ENCODE data around the gene PCDHA5.
"Not testable (repeated sequence)": the region's sequence is repeated elsewhere in the genome, so short reads cannot be mapped to it uniquely, and the experiment has no call there.

Gene PCDHA5

DNA sequence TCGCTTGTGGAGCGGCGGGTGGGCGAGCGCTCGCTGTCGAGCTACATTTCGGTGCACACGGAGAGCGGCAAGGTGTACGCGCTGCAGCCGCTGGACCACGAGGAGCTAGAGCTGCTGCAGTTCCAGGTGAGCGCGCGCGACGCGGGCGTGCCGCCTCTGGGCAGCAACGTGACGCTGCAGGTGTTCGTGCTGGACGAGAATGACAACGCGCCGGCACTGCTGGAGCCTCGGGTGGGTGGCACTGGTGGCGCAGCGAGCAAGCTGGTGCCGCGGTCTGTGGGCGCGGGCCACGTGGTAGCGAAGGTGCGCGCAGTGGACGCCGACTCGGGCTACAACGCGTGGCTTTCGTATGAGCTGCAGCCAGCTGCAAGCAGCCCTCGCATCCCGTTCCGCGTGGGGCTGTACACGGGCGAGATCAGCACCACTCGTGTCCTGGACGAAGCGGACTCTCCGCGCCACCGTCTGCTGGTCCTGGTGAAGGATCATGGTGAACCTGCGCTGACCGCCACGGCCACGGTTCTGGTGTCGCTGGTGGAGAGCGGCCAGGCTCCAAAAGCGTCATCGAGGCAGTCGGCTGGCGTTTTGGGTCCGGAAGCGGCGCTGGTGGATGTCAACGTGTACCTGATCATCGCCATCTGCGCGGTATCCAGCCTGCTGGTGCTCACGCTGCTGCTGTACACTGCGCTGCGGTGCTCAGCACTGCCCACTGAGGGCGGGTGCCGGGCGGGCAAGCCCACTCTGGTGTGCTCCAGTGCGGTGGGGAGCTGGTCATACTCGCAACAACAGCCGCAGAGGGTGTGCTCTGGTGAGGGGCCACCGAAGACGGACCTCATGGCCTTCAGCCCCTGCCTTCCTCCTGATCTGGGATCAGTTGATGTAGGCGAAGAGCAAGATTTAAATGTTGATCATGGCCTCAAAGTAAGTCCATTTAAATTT lies 21.7 kb downstream of the PCDHA5 start:
- peaks cover 2% of the 10 kb centered on the region for H3K9me3 ChIP-seq (ENCODE audit: control insufficient read depth, low read length)
- no peaks in the 10 kb centered on the region for H3K4me1 ChIP-seq (ENCODE audit: control insufficient read depth, insufficient read depth, low read length)
- no peaks in the 10 kb centered on the region for H3K36me3 ChIP-seq (ENCODE audit: control insufficient read depth, insufficient read depth, low read length)
- no peak overlapping the region for H3K4me3 ChIP-seq (ENCODE audit: insufficient read depth, low read depth, low read length)
- no peak overlapping the region for H3K27ac ChIP-seq (ENCODE audit: insufficient read depth, low read depth, low read length, poor library complexity, severe bottlenecking)
- WGBS, 2 experiments: 96 to 97% methylated on average over 86 to 87 of the region's 87 CpGs
- no peaks in the 10 kb centered on the region for H3K27me3 ChIP-seq (ENCODE audit: control insufficient read depth, insufficient read depth, low read length, poor library complexity, severe bottlenecking)

DNA sequence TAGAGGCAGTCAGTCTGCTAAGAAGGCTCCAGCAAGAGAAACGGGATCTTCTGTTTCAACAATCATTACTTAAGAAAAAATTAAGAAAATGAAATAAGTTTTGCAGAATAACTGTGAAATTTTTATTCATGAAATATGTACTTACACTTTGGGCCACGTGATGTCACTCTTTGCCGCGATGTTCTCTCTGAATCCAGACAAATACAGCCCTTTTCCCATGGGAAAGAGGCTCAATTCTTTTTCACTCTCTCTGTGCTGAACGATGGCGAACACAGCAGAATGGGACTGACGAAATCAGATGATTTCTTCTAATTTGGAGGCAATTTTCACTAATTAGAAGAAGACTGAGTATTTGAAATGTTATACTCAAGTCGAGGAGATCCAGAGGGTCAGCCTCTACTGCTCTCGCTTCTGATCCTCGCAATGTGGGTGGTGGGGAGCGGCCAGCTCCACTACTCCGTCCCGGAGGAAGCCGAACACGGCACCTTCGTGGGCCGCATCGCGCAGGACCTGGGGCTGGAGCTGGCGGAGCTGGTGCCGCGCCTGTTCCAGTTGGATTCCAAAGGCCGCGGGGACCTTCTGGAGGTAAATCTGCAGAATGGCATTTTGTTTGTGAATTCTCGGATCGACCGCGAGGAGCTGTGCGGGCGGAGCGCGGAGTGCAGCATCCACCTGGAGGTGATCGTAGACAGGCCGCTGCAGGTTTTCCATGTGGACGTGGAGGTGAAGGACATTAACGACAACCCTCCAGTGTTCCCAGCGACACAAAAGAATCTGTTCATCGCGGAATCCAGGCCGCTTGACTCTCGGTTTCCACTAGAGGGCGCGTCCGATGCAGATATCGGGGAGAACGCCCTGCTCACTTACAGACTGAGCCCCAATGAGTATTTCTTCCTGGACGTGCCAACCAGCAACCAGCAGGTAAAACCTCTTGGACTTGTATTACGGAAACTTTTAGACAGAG lies 27.0 kb downstream of the PCDHA5 start, which contains the start of gene PCDHA9:
Gene PCDHA9, plus strand, starts transcription at position 244 of the 964 bp plus-strand sequence. Its CDS starts 114 bp downstream, at position 358.
- not testable (repeated sequence) for H3K4me3 ChIP-seq (ENCODE audit: insufficient read depth, low read depth, low read length); H3K36me3 ChIP-seq (ENCODE audit: control insufficient read depth, insufficient read depth, low read length); H3K9me3 ChIP-seq (ENCODE audit: control insufficient read depth, low read length); H3K4me1 ChIP-seq (ENCODE audit: control insufficient read depth, insufficient read depth, low read length); H3K27me3 ChIP-seq (ENCODE audit: control insufficient read depth, insufficient read depth, low read length, poor library complexity, severe bottlenecking); H3K27ac ChIP-seq (ENCODE audit: insufficient read depth, low read depth, low read length, poor library complexity, severe bottlenecking)
- 87 to 95% methylated on average over 38 to 39 of the region's 48 CpGs for WGBS, 2 experiments

GRCh38 chr5:140849831-140850634 lies 28.6 kb downstream of the PCDHA5 start:
- H3K4me3 ChIP-seq (ENCODE audit: insufficient read depth, low read depth, low read length); H3K9me3 ChIP-seq (ENCODE audit: control insufficient read depth, low read length); H3K27ac ChIP-seq (ENCODE audit: insufficient read depth, low read depth, low read length, poor library complexity, severe bottlenecking); H3K27me3 ChIP-seq (ENCODE audit: control insufficient read depth, insufficient read depth, low read length, poor library complexity, severe bottlenecking); H3K4me1 ChIP-seq (ENCODE audit: control insufficient read depth, insufficient read depth, low read length); H3K36me3 ChIP-seq (ENCODE audit: control insufficient read depth, insufficient read depth, low read length): not testable (repeated sequence)
- WGBS, 2 experiments: 97% methylated on average over 101 of the region's 101 CpGs

GRCh38 chr5:140855772-140856674 lies 34.6 kb downstream of the PCDHA5 start, which contains the start of gene PCDHA10:
Gene PCDHA10, plus strand, starts transcription at chr5:140855897. Its CDS starts 152 bp downstream, at chr5:140856049.
- no peaks in the 10 kb centered on the region for H3K27me3 ChIP-seq (ENCODE audit: control insufficient read depth, insufficient read depth, low read length, poor library complexity, severe bottlenecking)
- no peak within 1 kb of the TSS for H3K4me3 ChIP-seq (ENCODE audit: insufficient read depth, low read depth, low read length)
- no peaks in the 10 kb centered on the region for H3K4me1 ChIP-seq (ENCODE audit: control insufficient read depth, insufficient read depth, low read length)
- no peaks in the 10 kb centered on the region for H3K9me3 ChIP-seq (ENCODE audit: control insufficient read depth, low read length)
- peaks cover under 1% of the 10 kb centered on the region for H3K36me3 ChIP-seq (ENCODE audit: control insufficient read depth, insufficient read depth, low read length)
- no peak within 1 kb of the TSS for H3K27ac ChIP-seq (ENCODE audit: insufficient read depth, low read depth, low read length, poor library complexity, severe bottlenecking)
- 90 to 92% methylated on average over 43 to 44 of the region's 44 CpGs for WGBS, 2 experiments

GRCh38 chr5:140857177-140857986 lies 36.0 kb downstream of the PCDHA5 start:
- H3K4me3 ChIP-seq (ENCODE audit: insufficient read depth, low read depth, low read length): no peak overlapping the region
- no peaks in the 10 kb centered on the region for H3K9me3 ChIP-seq (ENCODE audit: control insufficient read depth, low read length)
- 96 to 97% methylated on average over 94 of the region's 94 CpGs for WGBS, 2 experiments
- H3K36me3 ChIP-seq (ENCODE audit: control insufficient read depth, insufficient read depth, low read length): peaks cover 3% of the 10 kb centered on the region
- H3K27ac ChIP-seq (ENCODE audit: insufficient read depth, low read depth, low read length, poor library complexity, severe bottlenecking): no peak overlapping the region
- no peaks in the 10 kb centered on the region for H3K4me1 ChIP-seq (ENCODE audit: control insufficient read depth, insufficient read depth, low read length)
- no peaks in the 10 kb centered on the region for H3K27me3 ChIP-seq (ENCODE audit: control insufficient read depth, insufficient read depth, low read length, poor library complexity, severe bottlenecking)

DNA sequence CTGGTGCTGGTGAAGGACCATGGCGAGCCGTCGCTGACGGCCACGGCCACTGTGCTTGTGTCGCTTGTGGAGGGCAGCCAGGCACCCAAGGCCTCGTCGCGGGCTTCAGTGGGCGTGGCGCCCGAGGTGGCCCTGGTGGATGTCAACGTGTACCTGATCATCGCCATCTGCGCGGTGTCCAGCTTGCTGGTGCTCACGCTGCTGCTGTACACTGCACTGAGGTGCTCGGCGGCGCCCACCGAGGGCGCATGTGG lies 36.5 kb downstream of the PCDHA5 start:
- WGBS, 2 experiments: 96 to 98% methylated on average over 22 of the region's 22 CpGs
- H3K36me3 ChIP-seq (ENCODE audit: control insufficient read depth, insufficient read depth, low read length): peaks cover 3% of the 10 kb centered on the region
- no peak overlapping the region for H3K4me3 ChIP-seq (ENCODE audit: insufficient read depth, low read depth, low read length)
- no peak overlapping the region for H3K27ac ChIP-seq (ENCODE audit: insufficient read depth, low read depth, low read length, poor library complexity, severe bottlenecking)
- H3K9me3 ChIP-seq (ENCODE audit: control insufficient read depth, low read length): no peaks in the 10 kb centered on the region
- no peaks in the 10 kb centered on the region for H3K27me3 ChIP-seq (ENCODE audit: control insufficient read depth, insufficient read depth, low read length, poor library complexity, severe bottlenecking)
- H3K4me1 ChIP-seq (ENCODE audit: control insufficient read depth, insufficient read depth, low read length): no peaks in the 10 kb centered on the region

GRCh38 chr5:140862441-140863295 lies 41.3 kb downstream of the PCDHA5 start:
- Histone ChIP-seq H3K27ac (ENCODE audit: insufficient read depth, low read depth, low read length, poor library complexity, severe bottlenecking) (no peak overlapping the region), H3K27me3 (ENCODE audit: control insufficient read depth, insufficient read depth, low read length, poor library complexity, severe bottlenecking) (no peaks in the 10 kb centered on the region), H3K9me3 (ENCODE audit: control insufficient read depth, low read length) (no peaks in the 10 kb centered on the region), H3K36me3 (ENCODE audit: control insufficient read depth, insufficient read depth, low read length) (peaks cover 3% of the 10 kb centered on the region), H3K4me1 (ENCODE audit: control insufficient read depth, insufficient read depth, low read length) (no peaks in the 10 kb centered on the region), H3K4me3 (ENCODE audit: insufficient read depth, low read depth, low read length) (no peak overlapping the region)
- WGBS, 2 experiments: 96 to 97% methylated on average over 76 of the region's 76 CpGs

Data from ectodermal cell (in vitro differentiated cells).